ENCODE measurements around the gene PSTK.

Gene PSTK

GRCh38 chr10:122986335-122986734 is 6.1 kb downstream of the PSTK start:
- DNase-seq (ENCODE audit: low read depth), result no peak
- in situ Hi-C loops (cut with HindIII; ENCODE audit: low sequenced_read_pairs), result no loop called here
- no peak overlapping the region for H3K4me3 ChIP-seq (ENCODE audit: low read depth, low read length)
- no peak for TF ChIP-seq CTCF (IDR thresholded peaks at IDR 0.05; ENCODE audit: low read depth, low read length, missing control alignments)

- DNase-seq (ENCODE audit: low read depth), result no peak
- H3K4me3 ChIP-seq (ENCODE audit: low read depth, low read length), result no peak overlapping the region
- in situ Hi-C loops (cut with HindIII; ENCODE audit: low sequenced_read_pairs), result no loop called here
- no peak for TF ChIP-seq CTCF (IDR thresholded peaks at IDR 0.05; ENCODE audit: low read depth, low read length, missing control alignments)
These were observed 8.3 kb downstream of the PSTK start for GRCh38 chr10:122988501-122988900.

GRCh38 chr10:122990278-122990677 is 10.1 kb downstream of the PSTK start:
- no peak overlapping the region for H3K4me3 ChIP-seq (ENCODE audit: low read depth, low read length)

GRCh38 chr10:122992031-122992585 is 11.9 kb downstream of the PSTK start:
- in situ Hi-C loops (cut with HindIII; ENCODE audit: low sequenced_read_pairs), result no loop called here
- H3K4me3 ChIP-seq (ENCODE audit: low read depth, low read length), result no peak overlapping the region
- TF ChIP-seq CTCF (IDR thresholded peaks at IDR 0.05; ENCODE audit: low read depth, low read length, missing control alignments), result no peak
- DNase-seq (ENCODE audit: low read depth), result no peak

More at GRCh38 chr10:122990278-122990677, 10.1 kb downstream of the PSTK start:
- in situ Hi-C loops (cut with HindIII; ENCODE audit: low sequenced_read_pairs), result no loop called here
- DNase-seq (ENCODE audit: low read depth), result no peak
- no peak for TF ChIP-seq CTCF (IDR thresholded peaks at IDR 0.05; ENCODE audit: low read depth, low read length, missing control alignments)

- no peak overlapping the region for H3K4me3 ChIP-seq (ENCODE audit: low read depth, low read length)
- TF ChIP-seq CTCF (IDR thresholded peaks at IDR 0.05; ENCODE audit: low read depth, low read length, missing control alignments), result no peak
- no peak for DNase-seq (ENCODE audit: low read depth)
- in situ Hi-C loops (cut with HindIII; ENCODE audit: low sequenced_read_pairs), result no loop called here
These were observed 13.7 kb downstream of the PSTK start for GRCh38 chr10:122993797-122994336.

- no peak overlapping the region for H3K4me3 ChIP-seq (ENCODE audit: low read depth, low read length)
- DNase-seq (ENCODE audit: low read depth), result no peak
- in situ Hi-C loops (cut with HindIII; ENCODE audit: low sequenced_read_pairs), result no loop called here
- no peak for TF ChIP-seq CTCF (IDR thresholded peaks at IDR 0.05; ENCODE audit: low read depth, low read length, missing control alignments)
These were observed 15.7 kb downstream of the PSTK start for GRCh38 chr10:122995936-122996335.
